AG10803 (cell line): Measurements from ENCODE around the gene MYL7.

Source experiments
- DNase-seq: peaks from one replicate; pipeline ENCODE4 v3.0.0; 2010; ENCODE audit warnings: low read depth
- H3K4me3 ChIP-seq: 2 replicates; pipeline ENCODE4 v1.5.1; 2011; ENCODE audit warnings: mild to moderate bottlenecking, low read length, control low read depth
- CTCF ChIP-seq: conservative IDR thresholded peaks from 2 replicates; pipeline ENCODE4 v1.5.1; 2011; ENCODE audit warnings: mild to moderate bottlenecking, low read length, control low read depth, inconsistent platforms

MYL7 gene

GRCh38 chr7:44185729-44186128 lies 44.6 kb upstream of the MYL7 start:
- no peak for DNase-seq
- H3K4me3 ChIP-seq = no peak overlapping the region
- no peak for TF ChIP-seq CTCF

- DNase-seq = no peak
- TF ChIP-seq CTCF = no peak
- no peak overlapping the region for H3K4me3 ChIP-seq
Observed at GRCh38 chr7:44184873-44185446, 43.8 kb upstream of the MYL7 start.

GRCh38 chr7:44184206-44184872 lies 43.2 kb upstream of the MYL7 start:
- DNase-seq = peak; percentile 70
- TF ChIP-seq CTCF = no peak
- H3K4me3 ChIP-seq = no peak overlapping the region

- no peak for DNase-seq
- no peak for TF ChIP-seq CTCF
- no peak overlapping the region for H3K4me3 ChIP-seq
Observed at GRCh38 chr7:44183386-44183785, 42.3 kb upstream of the MYL7 start.

- DNase-seq = no peak
- no peak overlapping the region for H3K4me3 ChIP-seq
- TF ChIP-seq CTCF = no peak
Observed at GRCh38 chr7:44182827-44183226, 41.7 kb upstream of the MYL7 start.

- TF ChIP-seq CTCF = no peak
- H3K4me3 ChIP-seq = no peak overlapping the region
- DNase-seq = no peak
Observed at GRCh38 chr7:44180631-44181030, 39.5 kb upstream of the MYL7 start.

- DNase-seq = no peak
- no peak overlapping the region for H3K4me3 ChIP-seq
- TF ChIP-seq CTCF = no peak
Observed at GRCh38 chr7:44177570-44178131, 36.5 kb upstream of the MYL7 start.
